ENCODE data around the gene FOXO3.
A peak's percentile ranks its signal among the peaks of the same experiment; 100 is the strongest.

FOXO3 gene

GRCh38 chr6:108566406-108566805 lies 5.7 kb downstream of the FOXO3 start:
- no peak overlapping the region for H3K4me3 ChIP-seq (ENCODE audit: low read depth, low read length)
- no peak for DNase-seq (ENCODE audit: low read depth)
- TF ChIP-seq CTCF (conservative IDR thresholded peaks at IDR 0.05; ENCODE audit: low read depth, low read length), result no peak

GRCh38 chr6:108568101-108568500 lies 7.4 kb downstream of the FOXO3 start:
- TF ChIP-seq CTCF (conservative IDR thresholded peaks at IDR 0.05; ENCODE audit: low read depth, low read length), result no peak
- DNase-seq (ENCODE audit: low read depth), result no peak
- H3K4me3 ChIP-seq (ENCODE audit: low read depth, low read length), result no peak overlapping the region

- H3K4me3 ChIP-seq (ENCODE audit: low read depth, low read length), result no peak overlapping the region
- no peak for DNase-seq (ENCODE audit: low read depth)
- no peak for TF ChIP-seq CTCF (conservative IDR thresholded peaks at IDR 0.05; ENCODE audit: low read depth, low read length)
Measured at GRCh38 chr6:108568551-108569305, 8.0 kb downstream of the FOXO3 start.

- H3K4me3 ChIP-seq (ENCODE audit: low read depth, low read length), result no peak overlapping the region
- peak; percentile 56 for DNase-seq (ENCODE audit: low read depth)
- no peak for TF ChIP-seq CTCF (conservative IDR thresholded peaks at IDR 0.05; ENCODE audit: low read depth, low read length)
Measured at GRCh38 chr6:108570517-108570916, 9.8 kb downstream of the FOXO3 start.

GRCh38 chr6:108574457-108575141 lies 13.9 kb downstream of the FOXO3 start:
- DNase-seq (ENCODE audit: low read depth), result no peak
- H3K4me3 ChIP-seq (ENCODE audit: low read depth, low read length), result no peak overlapping the region
- TF ChIP-seq CTCF (conservative IDR thresholded peaks at IDR 0.05; ENCODE audit: low read depth, low read length), result no peak

GRCh38 chr6:108575905-108576494 lies 15.3 kb downstream of the FOXO3 start:
- DNase-seq (ENCODE audit: low read depth), result no peak
- TF ChIP-seq CTCF (conservative IDR thresholded peaks at IDR 0.05; ENCODE audit: low read depth, low read length), result no peak
- no peak overlapping the region for H3K4me3 ChIP-seq (ENCODE audit: low read depth, low read length)

Data from choroid plexus epithelial cell (primary cell).